ENCODE results near the gene NDUFC2.
"Not testable (repeated sequence)": the region's sequence is repeated elsewhere in the genome, so short reads cannot be mapped to it uniquely, and the experiment has no call there.

GRCh38 chr11:78086521-78087074, 6.9 kb upstream of the NDUFC2 start:
- TF ChIP-seq CTCF, POLR2A (IDR thresholded peaks at IDR 0.05): not testable (repeated sequence)

Measured in testis (tissue), 2 donors.